SK-N-SH (cell line): ENCODE data around the gene UBN2. TPM values are rescaled to one million over a fixed set of nuclear protein-coding genes. Genes with fewer than 3 reads are reported as not detected.

Source experiments
- CTCF ChIA-PET: fragments of 300-600, 350-600 bp; formaldehyde crosslinking; extraction: SDS; loops from one replicate; lab custom pipeline; 2021; lab: Yijun Ruan, JAX
- POLR2A ChIA-PET: fragments of 350-600 bp; sonication (Branson Sonifier 250); formaldehyde crosslinking; extraction: SDS; loops from one replicate; lab custom pipeline; 2020; ENCODE audit warnings: antibody characterized with exemption, inconsistent platforms; lab: Yijun Ruan, JAX
- DNase-seq: peaks from one replicate; pipeline ENCODE4 v3.0.0; 2012
- H2AFZ ChIP-seq: fragments of 200-600 bp; sonication (generic); 2 replicates; pipeline ENCODE4 v1.8.1; 2016; ENCODE audit warnings: antibody characterized with exemption, mild to moderate bottlenecking, low read depth
- H3F3A ChIP-seq: fragments of 200-600 bp; sonication (generic); replicated peaks from 2 replicates; pipeline ENCODE3; 2016; ENCODE audit warnings: antibody characterized with exemption, mild to moderate bottlenecking; ENCODE audit not compliant: insufficient read depth
- H3K27ac ChIP-seq, 2 experiments: fragments of 200-500 bp in 1 of 2; fragments of 200-600 bp in 1 of 2; sonication (Bioruptor generic) in 1 of 2; sonication (generic), shearing (Covaris generic) in 1 of 2; 2 replicates each; pipeline versions ENCODE4 v1.5.1 to v1.6.1; 2014 to 2016; ENCODE audit warnings: low read depth in 2 of 2, inconsistent platforms in 1 of 2, low read length in 1 of 2, mild to moderate bottlenecking in 1 of 2, mixed read lengths in 1 of 2
- H3K27me3 ChIP-seq: fragments of 200-600 bp; sonication (generic), shearing (Covaris generic); 2 replicates; pipeline ENCODE4 v1.6.1; 2016; ENCODE audit warnings: mixed run types; ENCODE audit not compliant: insufficient read depth
- H3K36me3 ChIP-seq, 2 experiments: fragments of 200-500 bp in 1 of 2; fragments of 200-600 bp in 1 of 2; sonication (Bioruptor generic) in 1 of 2; sonication (generic) in 1 of 2; replicated peaks in 1 of 2; 2 replicates each; pipeline versions ENCODE3 to v1.5.1; 2014 to 2016; ENCODE audit warnings: low read length in 1 of 2, mild to moderate bottlenecking in 1 of 2; ENCODE audit not compliant: insufficient read depth in 2 of 2, control insufficient read depth in 1 of 2
- H3K4me1 ChIP-seq, 2 experiments: fragments of 200-500 bp in 1 of 2; fragments of 200-600 bp in 1 of 2; sonication (Bioruptor generic) in 1 of 2; sonication (generic), shearing (Covaris generic) in 1 of 2; 2 replicates each; pipeline versions ENCODE4 v1.5.1 to v1.6.1; 2014 to 2016; ENCODE audit warnings: low read depth in 1 of 2, low read length in 1 of 2, mixed run types in 1 of 2; ENCODE audit not compliant: insufficient read depth in 2 of 2, control insufficient read depth in 1 of 2
- H3K4me2 ChIP-seq: fragments of 200-600 bp; sonication (generic), shearing (Covaris generic); 2 replicates; pipeline ENCODE4 v1.6.1; 2017; ENCODE audit warnings: mixed run types
- H3K4me3 ChIP-seq, 2 experiments: fragments of 200-500 bp in 1 of 2; fragments of 200-600 bp in 1 of 2; sonication (Bioruptor generic) in 1 of 2; sonication (generic), shearing (Covaris generic) in 1 of 2; 2 replicates each; pipeline versions ENCODE4 v1.5.1 to v1.8.1; 2014 to 2016; ENCODE audit warnings: low read depth in 2 of 2, inconsistent platforms in 1 of 2, low read length in 1 of 2, mild to moderate bottlenecking in 1 of 2, mixed read lengths in 1 of 2, moderate library complexity in 1 of 2
- H3K79me2 ChIP-seq: fragments of 200-600 bp; sonication (generic); 2 replicates; pipeline ENCODE4 v1.8.1; 2017; ENCODE audit warnings: mild to moderate bottlenecking; ENCODE audit not compliant: insufficient read depth
- H3K9ac ChIP-seq: fragments of 200-600 bp; sonication (generic); 2 replicates; pipeline ENCODE4 v1.6.1; 2017; ENCODE audit warnings: mixed run types
- H3K9me2 ChIP-seq: fragments of 200-600 bp; sonication (generic); 2 replicates; pipeline ENCODE4 v1.6.1; 2017; ENCODE audit warnings: mixed run types
- H3K9me3 ChIP-seq: fragments of 200-600 bp; sonication (generic); 2 replicates; pipeline ENCODE4 v1.6.1; 2017; ENCODE audit warnings: mixed run types, mild to moderate bottlenecking, moderate library complexity
- H4K20me1 ChIP-seq: fragments of 200-600 bp; sonication (generic); 2 replicates; pipeline ENCODE4 v1.6.1; 2017; ENCODE audit warnings: mild to moderate bottlenecking, mixed run types; ENCODE audit not compliant: insufficient read depth
- CHD2 ChIP-seq: fragments of 150-350 bp; IDR thresholded peaks from 2 replicates; pipeline ENCODE4 v1.6.1; 2018; ENCODE audit warnings: low read length; ENCODE audit not compliant: partially characterized antibody
- ELF1 ChIP-seq: IDR thresholded peaks from 2 replicates; pipeline ENCODE4 v1.4.0; 2012
- FOXJ3 ChIP-seq: sonication (generic); formaldehyde crosslinking; IDR thresholded peaks from 2 replicates; pipeline ENCODE4 v1.5.1; 2020; ENCODE audit warnings: mild to moderate bottlenecking, missing genetic modification reagents
- GATA2 ChIP-seq: sonication (generic); formaldehyde crosslinking; IDR thresholded peaks from 2 replicates; pipeline ENCODE4 v1.5.0; 2020; ENCODE audit warnings: mild to moderate bottlenecking, missing genetic modification reagents
- IRF3 ChIP-seq: fragments of 150-350 bp; IDR thresholded peaks from 2 replicates; pipeline ENCODE4 v1.6.1; 2016; ENCODE audit warnings: mild to moderate bottlenecking, low read depth, low read length
- MXI1 ChIP-seq: IDR thresholded peaks from 2 replicates; pipeline ENCODE4 v1.6.1; 2012; ENCODE audit warnings: mild to moderate bottlenecking, low read depth, low read length, improper control_type of control experiment
- NFIC ChIP-seq: IDR thresholded peaks from 2 replicates; pipeline ENCODE4 v1.4.0; 2012; ENCODE audit warnings: borderline replicate concordance
- NRF1 ChIP-seq: IDR thresholded peaks from 2 replicates; pipeline ENCODE4 v1.6.1; 2012; ENCODE audit warnings: low read depth, mild to moderate bottlenecking, low read length
- PBX3 ChIP-seq: IDR thresholded peaks from 2 replicates; pipeline ENCODE4; 2012
- POLR2AphosphoS5 ChIP-seq: IDR thresholded peaks from 2 replicates; pipeline ENCODE4 v1.6.1; 2012; ENCODE audit warnings: low read depth, low read length
- TAF1 ChIP-seq: IDR thresholded peaks from 2 replicates; pipeline ENCODE4 v1.6.1; 2012; ENCODE audit warnings: low read depth, mild to moderate bottlenecking, low read length, moderate library complexity, borderline replicate concordance
- TCF12 ChIP-seq: IDR thresholded peaks from 2 replicates; pipeline ENCODE4 v1.4.0; 2012
- TEAD4 ChIP-seq: IDR thresholded peaks from 2 replicates; pipeline ENCODE4 v1.4.0; 2012; ENCODE audit warnings: mild to moderate bottlenecking, borderline replicate concordance; ENCODE audit not compliant: insufficient read depth
- USF1 ChIP-seq: IDR thresholded peaks from 2 replicates; pipeline ENCODE4 v1.4.0; 2012; ENCODE audit warnings: low read depth, borderline replicate concordance
- YY1 ChIP-seq: IDR thresholded peaks from 2 replicates; pipeline ENCODE4 v1.4.0; 2012; ENCODE audit warnings: low read depth, mild to moderate bottlenecking
- ZBTB33 ChIP-seq: IDR thresholded peaks from 2 replicates; pipeline ENCODE4 v1.4.0; 2012; ENCODE audit warnings: low read depth, borderline replicate concordance
- WGBS: methylation state at CpG from one replicate; pipeline ENCODE4 v1.1.6; 2017; ENCODE audit warnings: low lambda C conversion rate; 5-methylcytosine and 5-hydroxymethylcytosine counted together
- polyA plus RNA-seq, 3 experiments: library from polyadenylated mRNA; depleted of rRNA; stranded (reverse); fragments of >200 nt; gene quantifications; 2 replicates each; pipeline ENCODE4 v1.2.3, GENCODE V29; 2012

The UBN2 gene
- polyA plus RNA-seq, 1 of the 3 experiments (the other 2 are of a cell fraction), result 2.0 TPM

GRCh38 chr7:139341776-139342226 lies 110.8 kb downstream of the UBN2 start (continued):
- TF ChIP-seq IRF3, result 0 out of 2 replicates have a peak, but pooled peaks have one; percentile 19
- no peak; the same call in 1 of the 2 replicates for TF ChIP-seq YY1
- TF ChIP-seq TAF1, result no peak; the same call in 1 of the 2 replicates
- TF ChIP-seq NFIC, result no peak
- no peak for TF ChIP-seq CHD2
- no peak for TF ChIP-seq MXI1
- no peak for TF ChIP-seq USF1
- TF ChIP-seq TEAD4, result no peak
- no peak for TF ChIP-seq FOXJ3 (CRISPR knock-in tag)
- TF ChIP-seq TCF12, result no peak

GRCh38 chr7:139345042-139345441 lies 114.0 kb downstream of the UBN2 start:
- no peak overlapping the region for H3K9ac ChIP-seq
- DNase-seq, result no peak
- H3K9me2 ChIP-seq, result no peaks in the 10 kb centered on the region
- no peak for TF ChIP-seq MXI1
- no peak for TF ChIP-seq ZBTB33
- TF ChIP-seq USF1, result no peak
- TF ChIP-seq GATA2 (CRISPR knock-in tag), result no peak
- no peak for TF ChIP-seq ELF1
- no peak for TF ChIP-seq NRF1
- TF ChIP-seq PBX3, result no peak
- TF ChIP-seq POLR2AphosphoS5, result no peak
- WGBS, result 95% methylated on average over 1 of the region's 1 CpG
- H3K79me2 ChIP-seq, result peaks cover 38% of the 10 kb centered on the region
- H3K4me3 ChIP-seq, result no peak overlapping the region
- ChIA-PET POLR2A (no interaction called here), CTCF (no interaction called here)
- H3K9me3 ChIP-seq, result no peaks in the 10 kb centered on the region
- H3K27me3 ChIP-seq, result no peaks in the 10 kb centered on the region
- H3K4me1 ChIP-seq, result peaks cover 0 to 6% of the 10 kb centered on the region in 2 experiments; a peak in 2 of 4 replicates
- no peak overlapping the region for H2AFZ ChIP-seq
- no peak overlapping the region for H3K27ac ChIP-seq
- peaks cover 5% of the 10 kb centered on the region for H3F3A ChIP-seq
- H3K36me3 ChIP-seq, result peaks cover 17 to 34% of the 10 kb centered on the region in 2 experiments
- H4K20me1 ChIP-seq, result no peaks in the 10 kb centered on the region
- no peak overlapping the region for H3K4me2 ChIP-seq
